PC-3 (cell line): Measurements from ENCODE around the gene SPATA46. TPM values are rescaled to one million over a fixed set of nuclear protein-coding genes. Genes with fewer than 3 reads are reported as not detected.

ENCODE experiments used
- ATAC-seq: fragments of 200-7000 bp; cut with Tn5 transposase; 2 replicates; pipeline ENCODE4 v1.9.1; 2020; ENCODE audit warnings: mild to moderate bottlenecking, moderate library complexity
- BruUV-seq: library from RNA; stranded (reverse); fragments of 400-500 nt; replicated peaks from 2 replicates; lab custom pipeline; 2021; lab: Mats Ljungman, UMichigan
- CTCF ChIA-PET: fragments of 300-600 bp; sonication (Branson Sonifier 250); formaldehyde crosslinking; loops from one replicate; lab custom pipeline; 2022; ENCODE audit warnings: antibody characterized with exemption; lab: Charles Lee
- POLR2A ChIA-PET: fragments of 300-600 bp; sonication (Branson Sonifier 250); formaldehyde crosslinking; loops from one replicate; lab custom pipeline; 2022; ENCODE audit warnings: antibody characterized with exemption; ENCODE audit not compliant: unreplicated experiment; lab: Charles Lee
- DNase-seq: peaks from one replicate; pipeline ENCODE4 v3.0.0-alpha.2; 2015
- H2AFZ ChIP-seq: fragments of 300-600 bp; sonication (generic); 2 replicates; pipeline ENCODE4 v1.6.0; 2016; ENCODE audit warnings: antibody characterized with exemption, low read length
- H3F3A ChIP-seq: fragments of 300-600 bp; sonication (generic); one replicate; pipeline ENCODE4 v1.6.0; 2017; ENCODE audit warnings: antibody characterized with exemption, low read length, control low read depth, mild to moderate bottlenecking; ENCODE audit not compliant: unreplicated experiment
- H3K27ac ChIP-seq: fragments of 300-600 bp; sonication (generic); 2 replicates; pipeline ENCODE4 v1.5.1; 2016; ENCODE audit warnings: mild to moderate bottlenecking, low read length
- H3K27me3 ChIP-seq: fragments of 300-600 bp; sonication (generic); 2 replicates; pipeline ENCODE4 v1.6.1; 2016; ENCODE audit warnings: low read length, mixed read lengths
- H3K36me3 ChIP-seq: fragments of 300-600 bp; sonication (generic); 2 replicates; pipeline ENCODE4 v1.6.1; 2016; ENCODE audit warnings: low read depth, mixed run types, low read length, mixed read lengths
- H3K4me1 ChIP-seq: fragments of 300-600 bp; sonication (generic); 2 replicates; pipeline ENCODE4 v1.5.1; 2016; ENCODE audit warnings: low read length; ENCODE audit not compliant: insufficient read depth
- H3K4me2 ChIP-seq: fragments of 300-600 bp; sonication (generic); 2 replicates; pipeline ENCODE4 v1.6.0; 2016; ENCODE audit warnings: low read length
- H3K4me3 ChIP-seq: fragments of 300-600 bp; sonication (generic); 2 replicates; pipeline ENCODE4 v1.5.1; 2016; ENCODE audit warnings: mild to moderate bottlenecking, low read length, mixed read lengths
- H3K79me2 ChIP-seq: fragments of 300-600 bp; sonication (generic); 2 replicates; pipeline ENCODE4 v1.6.1; 2017; ENCODE audit warnings: low read length, mixed read lengths
- H3K9ac ChIP-seq: fragments of 300-600 bp; sonication (generic); 2 replicates; pipeline ENCODE4 v1.6.0; 2016; ENCODE audit warnings: mild to moderate bottlenecking, low read length
- H3K9me2 ChIP-seq: fragments of 300-600 bp; sonication (generic); replicated peaks from 2 replicates; pipeline ENCODE4 v1.6.1; 2016; ENCODE audit warnings: mixed run types, low read length, mixed read lengths
- H3K9me3 ChIP-seq: fragments of 300-600 bp; sonication (generic); 2 replicates; pipeline ENCODE4 v1.6.1; 2016; ENCODE audit warnings: low read length, mixed read lengths
- H4K20me1 ChIP-seq: fragments of 300-600 bp; sonication (generic); 2 replicates; pipeline ENCODE4 v1.6.1; 2016; ENCODE audit warnings: low read length, mixed read lengths
- CTCF ChIP-seq: fragments of 300-600 bp; sonication (generic); conservative IDR thresholded peaks from 2 replicates; pipeline ENCODE4 v1.5.1; 2017; ENCODE audit warnings: antibody characterized with exemption, low read depth, mild to moderate bottlenecking, low read length
- EZH2 ChIP-seq: fragments of 300-600 bp; sonication (generic); IDR thresholded peaks from one replicate; pipeline ENCODE4 v1.6.1; 2017; ENCODE audit warnings: antibody characterized with exemption, mild to moderate bottlenecking, low read length; ENCODE audit not compliant: unreplicated experiment
- EZH2phosphoT487 ChIP-seq: fragments of 300-600 bp; sonication (generic); IDR thresholded peaks from 2 replicates; pipeline ENCODE4 v1.6.1; 2018; ENCODE audit warnings: mild to moderate bottlenecking, antibody characterized with exemption, low read length, borderline replicate concordance
- intact Hi-C: fragments of 100-400 bp; cut with micrococcal nuclease; formaldehyde crosslinking; loops from 2 replicates; pipeline ENCODE4 v1.9.0; 2023
- total RNA-seq: library from RNA; depleted of rRNA; stranded (reverse); fragments of >200 nt; gene quantifications from 2 replicates; pipeline ENCODE4 v1.2.3, GENCODE V29; 2014

SPATA46 gene
- total RNA-seq, 1 experiment from 2014 or later, result not detected

GRCh38 chr1:162397943-162398560, 21.4 kb upstream of the SPATA46 start:
- no peak for ATAC-seq
- POLR2A ChIA-PET, result no interaction called here
- no peaks in the 10 kb centered on the region for H3K9me3 ChIP-seq
- no peaks in the 10 kb centered on the region for H3K27me3 ChIP-seq
- H3K9me2 ChIP-seq, result no peaks in the 10 kb centered on the region
- H4K20me1 ChIP-seq, result no peaks in the 10 kb centered on the region
- no peak overlapping the region for H3K27ac ChIP-seq
- H3K9ac ChIP-seq, result no peak overlapping the region
- H3K4me1 ChIP-seq, result no peaks in the 10 kb centered on the region
- intact Hi-C loops, result loop anchor here (10.0 kb wide), 2 partner anchors 227 to 633 kb away; partner anchors contain the start of gene ATF6
- no peaks in the 10 kb centered on the region for H3K36me3 ChIP-seq
- H3K4me3 ChIP-seq, result no peak overlapping the region
- no peak overlapping the region for H3K4me2 ChIP-seq
- CTCF ChIA-PET, result interaction anchor here (0.6 kb wide), 2 partner anchors 25 to 40 kb away, joined by 4 to 6 read pairs; no protein-coding TSS in a partner anchor
- no peaks in the 10 kb centered on the region for H3F3A ChIP-seq
- DNase-seq, result no peak
- TF ChIP-seq EZH2phosphoT487 (no peak), EZH2 (no peak), CTCF (no peak)
- no peak overlapping the region for H2AFZ ChIP-seq
- H3K79me2 ChIP-seq, result no peaks in the 10 kb centered on the region
- no TSS peak for BruUV-seq

GRCh38 chr1:162397039-162397448, 20.4 kb upstream of the SPATA46 start:
- H4K20me1 ChIP-seq, result no peaks in the 10 kb centered on the region
- no peak for DNase-seq
- POLR2A ChIA-PET, result no interaction called here
- TF ChIP-seq CTCF, result peak; percentile 41; the same call in 1 of the 2 replicates
- no peak for TF ChIP-seq EZH2phosphoT487
- H3K36me3 ChIP-seq, result no peaks in the 10 kb centered on the region
- no peaks in the 10 kb centered on the region for H3K27me3 ChIP-seq
- BruUV-seq, result no TSS peak
- H3K9me2 ChIP-seq, result no peaks in the 10 kb centered on the region
- H3K27ac ChIP-seq, result no peak overlapping the region
- CTCF ChIA-PET, result no interaction called here
- H3K9me3 ChIP-seq, result no peaks in the 10 kb centered on the region
- H3K9ac ChIP-seq, result no peak overlapping the region
- H2AFZ ChIP-seq, result no peak overlapping the region
- no peaks in the 10 kb centered on the region for H3F3A ChIP-seq
- no peaks in the 10 kb centered on the region for H3K4me1 ChIP-seq
- intact Hi-C loops, result loop anchor here (10.0 kb wide), 2 partner anchors 228 to 632 kb away; partner anchors contain the start of gene ATF6
- H3K79me2 ChIP-seq, result no peaks in the 10 kb centered on the region
- no peak overlapping the region for H3K4me3 ChIP-seq
- peak; percentile 64; the same call in 1 of the 2 replicates for ATAC-seq
- H3K4me2 ChIP-seq, result no peak overlapping the region
